GM12878 (cell line): ENCODE measurements around the gene FUS. TPM values are rescaled to one million over a fixed set of nuclear protein-coding genes. Genes with fewer than 3 reads are reported as not detected.

ENCODE experiments used
- ATAC-seq: fragments of 200-7000 bp; cut with Tn5 transposase; 3 replicates; pipeline ENCODE4 v1.9.1; 2020; ENCODE audit warnings: mild to moderate bottlenecking, moderate library complexity
- BruUV-seq: library from RNA; stranded (reverse); fragments of 400-500 nt; replicated peaks from 2 replicates; lab custom pipeline; 2021; lab: Mats Ljungman, UMichigan
- CTCF ChIA-PET: fragments of 300-600 bp; sonication (Branson Sonifier 250); formaldehyde crosslinking; extraction: SDS; loops from one replicate; lab custom pipeline; 2021; ENCODE audit warnings: inconsistent platforms; lab: Yijun Ruan, JAX
- POLR2A ChIA-PET: fragments of 350-600 bp; formaldehyde crosslinking; extraction: SDS; loops from one replicate; lab custom pipeline; 2021; ENCODE audit warnings: inconsistent platforms; lab: Charles Lee
- RAD21 ChIA-PET: fragments of 300-600 bp; sonication (Branson Sonifier 250); formaldehyde crosslinking; loops from one replicate; lab custom pipeline; 2023; ENCODE audit warnings: antibody characterized with exemption; ENCODE audit not compliant: unreplicated experiment; lab: Charles Lee
- SMC1A ChIA-PET: fragments of 300-600 bp; sonication (Branson Sonifier 250); formaldehyde crosslinking; loops from one replicate; lab custom pipeline; 2023; ENCODE audit not compliant: unreplicated experiment, uncharacterized antibody; lab: Charles Lee
- DNase-seq: peaks from one replicate; pipeline ENCODE4 v3.0.0-alpha.2; 2011; ENCODE audit warnings: low read depth, low spot score
- FAIRE-seq: peaks from 3 replicates; lab custom pipeline; 2011; peaks lifted over from hg19 to GRCh38; lab: Jason Lieb, UNC
- H2AFZ ChIP-seq: 2 replicates; pipeline ENCODE4 v1.6.0; 2011; ENCODE audit warnings: low read depth, low read length, control low read depth; ENCODE audit not compliant: control insufficient read depth
- H3K27ac ChIP-seq: 2 replicates; pipeline ENCODE4 v1.5.1; 2011; ENCODE audit warnings: control low read depth; ENCODE audit not compliant: control insufficient read depth, insufficient read depth
- H3K27me3 ChIP-seq, 2 experiments: replicated peaks in 1 of 2; 2 replicates each; pipeline versions ENCODE4 v1.6.0 to v1.6.1; 2011; ENCODE audit warnings: low read length in 1 of 2; ENCODE audit not compliant: control insufficient read depth in 2 of 2, insufficient read depth in 2 of 2
- H3K36me3 ChIP-seq, 2 experiments: 2 replicates each; pipeline ENCODE4 v1.5.1; 2011; ENCODE audit warnings: low read length in 1 of 2; ENCODE audit not compliant: control insufficient read depth in 2 of 2, insufficient read depth in 2 of 2
- H3K4me1 ChIP-seq: 2 replicates; pipeline ENCODE4 v1.6.1; 2011; ENCODE audit warnings: mild to moderate bottlenecking, low read length, moderate library complexity, mixed read lengths; ENCODE audit not compliant: control insufficient read depth, insufficient read depth
- H3K4me2 ChIP-seq: 2 replicates; pipeline ENCODE4 v1.6.0; 2011; ENCODE audit warnings: control low read depth; ENCODE audit not compliant: control insufficient read depth, insufficient read depth
- H3K4me3 ChIP-seq: fragments of 200-600 bp; sonication (generic); 2 replicates; pipeline ENCODE4 v1.5.1; 2016
- H3K79me2 ChIP-seq: 2 replicates; pipeline ENCODE4 v1.6.0; 2011; ENCODE audit warnings: low read length; ENCODE audit not compliant: control insufficient read depth, insufficient read depth
- H3K9ac ChIP-seq: 2 replicates; pipeline ENCODE4 v1.8.0; 2011; ENCODE audit warnings: low read length, control low read depth, mixed read lengths; ENCODE audit not compliant: control insufficient read depth, insufficient read depth
- H3K9me3 ChIP-seq: replicated peaks from 3 replicates; pipeline ENCODE4 v1.5.1; 2011; ENCODE audit warnings: mild to moderate bottlenecking, low read length; ENCODE audit not compliant: control insufficient read depth, insufficient read depth
- H4K20me1 ChIP-seq: 2 replicates; pipeline ENCODE4 v1.6.0; 2011; ENCODE audit not compliant: control insufficient read depth, insufficient read depth
- FOXK2 ChIP-seq: fragments of 450-650 bp; IDR thresholded peaks from 2 replicates; pipeline ENCODE4 v1.6.1; 2017; ENCODE audit warnings: mild to moderate bottlenecking, moderate library complexity
- RUNX3 ChIP-seq: IDR thresholded peaks from 2 replicates; pipeline ENCODE4 v1.6.1; 2012; ENCODE audit warnings: low read length, inconsistent platforms
- WGBS: methylation state at CpG from one replicate; pipeline ENCODE4 v1.1.6; 2016; ENCODE audit warnings: low lambda C conversion rate; ENCODE audit not compliant: insufficient replicate concordance, insufficient coverage; ENCODE audit errors: missing lambda C conversion rate; 5-methylcytosine and 5-hydroxymethylcytosine counted together
- in situ Hi-C: fragments of 300-500 bp; cut with MboI; formaldehyde crosslinking; loops from 9 replicates; pipeline ENCODE4 v1.14.3; 2018; ENCODE audit warnings: mixed read lengths
- intact Hi-C: fragments of 100-400 bp; cut with micrococcal nuclease; formaldehyde crosslinking; loops from one replicate; pipeline ENCODE4 v1.14.2; 2022; ENCODE audit not compliant: unreplicated experiment
- polyA plus RNA-seq, 11 experiments: library from polyadenylated mRNA; depleted of rRNA in 4 of 11; unstranded in 6 of 11; stranded (reverse) in 5 of 11; fragments of >200 nt; fragmentation: Nextera tagmentation in 4 of 11; fragmentation: Illumina TruSeq in 1 of 11; extraction: Ambion mirVana in 4 of 11; extraction: Trizol in 1 of 11; gene quantifications; 1 replicate in 1 of 11; 2 replicates in 10 of 11; pipeline versions ENCODE4 v1.2.1 to v1.2.3, GENCODE V29; 2011 to 2016; ENCODE audit warnings: inconsistent platforms in 2 of 11, missing spikeins in 2 of 11, low read depth in 1 of 11
- total RNA-seq, 4 experiments: library from RNA; depleted of rRNA in 3 of 4; stranded (reverse); fragments of >200 nt in 3 of 4; fragmentation: Illumina TruSeq in 1 of 4; extraction: Trizol in 1 of 4; gene quantifications; 2 replicates each; pipeline versions ENCODE4 v1.2.1 to v1.2.3, GENCODE V29; 2013 to 2021
- TF ChIP-seq, protein P1 (sequence below): IDR thresholded peaks from 2 replicates; pipeline ENCODE4 v1.6.1; 2011; ENCODE audit warnings: mild to moderate bottlenecking, low read depth, low read length, moderate library complexity; ENCODE audit not compliant: insufficient replicate concordance

FUS gene
- total and polyA plus RNA-seq, 10 of the 15 experiments (the other 5 are each of a cell fraction or from before 2014, with no cell fraction given) = 46.8 to 521 (median 347) TPM

GRCh38 chr16:31206776-31207175 lies 26.8 kb downstream of the FUS start (continued):
- TF ChIP-seq, protein P1, sequence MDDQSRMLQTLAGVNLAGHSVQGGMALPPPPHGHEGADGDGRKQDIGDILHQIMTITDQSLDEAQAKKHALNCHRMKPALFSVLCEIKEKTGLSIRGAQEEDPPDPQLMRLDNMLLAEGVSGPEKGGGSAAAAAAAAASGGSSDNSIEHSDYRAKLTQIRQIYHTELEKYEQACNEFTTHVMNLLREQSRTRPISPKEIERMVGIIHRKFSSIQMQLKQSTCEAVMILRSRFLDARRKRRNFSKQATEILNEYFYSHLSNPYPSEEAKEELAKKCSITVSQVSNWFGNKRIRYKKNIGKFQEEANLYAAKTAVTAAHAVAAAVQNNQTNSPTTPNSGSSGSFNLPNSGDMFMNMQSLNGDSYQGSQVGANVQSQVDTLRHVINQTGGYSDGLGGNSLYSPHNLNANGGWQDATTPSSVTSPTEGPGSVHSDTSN = no peak
- TF ChIP-seq FOXK2 = no peak

GRCh38 chr16:31213342-31213741 lies 33.4 kb downstream of the FUS start:
- ChIA-PET RAD21 (no interaction called here), POLR2A (interaction anchor here (0.6 to 1.1 kb wide), 3 partner anchors 31 to 657 kb away, joined by 3 to 4 read pairs (median 3); no protein-coding TSS in a partner anchor), CTCF (no interaction called here), SMC1A (interaction anchor here (0.9 kb wide), 2 partner anchors 88 to 93 kb away, joined by 3 read pairs; no protein-coding TSS in a partner anchor)
- Histone ChIP-seq H3K79me2 (no peaks in the 10 kb centered on the region), H3K36me3 (no peaks in the 10 kb centered on the region), H3K4me3 (no peak overlapping the region), H3K9me3 (no peaks in the 10 kb centered on the region), H3K9ac (no peak overlapping the region), H4K20me1 (no peaks in the 10 kb centered on the region), H2AFZ (no peak overlapping the region), H3K27ac (no peak overlapping the region), H3K4me2 (no peak overlapping the region), H3K27me3 (peaks cover 14 to 18% of the 10 kb centered on the region in 2 experiments), H3K4me1 (peaks cover 14% of the 10 kb centered on the region)
- DNase-seq (no peak), FAIRE-seq (no peak), ATAC-seq (no peak)
- intact Hi-C loops = no loop called here
- no TSS peak for BruUV-seq
- TF ChIP-seq RUNX3 = no peak
- in situ Hi-C loops = no loop called here
- WGBS = 92% methylated on average over 1 of the region's 1 CpG
